ENCODE results near the gene SH2D5. TPM values are rescaled to one million over a fixed set of nuclear protein-coding genes. Genes with fewer than 3 reads are reported as not detected.

The SH2D5 gene
- total RNA-seq, 2 experiments from 2014 or later = 1.3 to 1.6 TPM

DNA sequence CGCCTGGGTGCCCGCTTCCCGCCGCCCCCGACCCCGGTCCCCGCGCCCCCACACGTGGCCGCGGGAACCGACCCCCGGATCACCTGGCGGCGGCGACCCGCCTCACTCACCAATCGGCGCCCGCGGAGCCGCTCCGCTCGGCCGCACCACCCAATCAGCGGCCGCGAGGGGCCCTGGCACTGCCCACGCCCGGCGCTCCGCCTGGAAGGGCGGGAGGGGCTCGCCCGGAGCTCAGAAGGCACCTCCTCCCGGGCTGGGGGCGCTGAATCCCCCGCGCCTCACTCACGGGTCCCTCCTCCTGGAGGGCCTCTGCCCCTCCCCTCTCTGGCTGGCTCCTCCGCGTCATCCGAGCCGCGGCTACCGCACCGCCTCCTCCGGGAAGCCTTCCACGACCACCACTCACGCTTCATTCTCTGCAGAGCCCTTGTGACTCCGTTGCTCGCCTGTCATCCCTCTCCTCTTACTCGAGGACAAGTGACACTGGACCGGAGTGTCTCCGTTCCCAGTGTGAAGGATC lies 374 bp downstream of the SH2D5 start:
- DNase-seq (peak; percentile 72), ATAC-seq (peak; percentile 68)
- TF ChIP-seq, protein P1, sequence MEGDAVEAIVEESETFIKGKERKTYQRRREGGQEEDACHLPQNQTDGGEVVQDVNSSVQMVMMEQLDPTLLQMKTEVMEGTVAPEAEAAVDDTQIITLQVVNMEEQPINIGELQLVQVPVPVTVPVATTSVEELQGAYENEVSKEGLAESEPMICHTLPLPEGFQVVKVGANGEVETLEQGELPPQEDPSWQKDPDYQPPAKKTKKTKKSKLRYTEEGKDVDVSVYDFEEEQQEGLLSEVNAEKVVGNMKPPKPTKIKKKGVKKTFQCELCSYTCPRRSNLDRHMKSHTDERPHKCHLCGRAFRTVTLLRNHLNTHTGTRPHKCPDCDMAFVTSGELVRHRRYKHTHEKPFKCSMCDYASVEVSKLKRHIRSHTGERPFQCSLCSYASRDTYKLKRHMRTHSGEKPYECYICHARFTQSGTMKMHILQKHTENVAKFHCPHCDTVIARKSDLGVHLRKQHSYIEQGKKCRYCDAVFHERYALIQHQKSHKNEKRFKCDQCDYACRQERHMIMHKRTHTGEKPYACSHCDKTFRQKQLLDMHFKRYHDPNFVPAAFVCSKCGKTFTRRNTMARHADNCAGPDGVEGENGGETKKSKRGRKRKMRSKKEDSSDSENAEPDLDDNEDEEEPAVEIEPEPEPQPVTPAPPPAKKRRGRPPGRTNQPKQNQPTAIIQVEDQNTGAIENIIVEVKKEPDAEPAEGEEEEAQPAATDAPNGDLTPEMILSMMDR (IDR thresholded peaks at IDR 0.05) = no peak
- H3K27me3 Mint-ChIP-seq = peaks cover 26% of the 10 kb centered on the region
- CTCF ChIA-PET = interaction anchor here (1.5 to 2.7 kb wide), 2 partner anchors 36 to 463 kb away, joined by 4 to 18 read pairs; no protein-coding TSS in a partner anchor
- H3K36me3 Mint-ChIP-seq (ENCODE audit: low read depth) = peaks cover 4% of the 10 kb centered on the region
- H3K4me3 Mint-ChIP-seq = peak overlapping the region; percentile 79
- POLR2A ChIA-PET = interaction anchor here (0.7 to 2.4 kb wide), 2 partner anchors 39 to 54 kb away, joined by 3 to 10 read pairs; no protein-coding TSS in a partner anchor
- intact Hi-C loops (cut with micrococcal nuclease) = no loop called here
- H3K27ac Mint-ChIP-seq = peak overlapping the region; percentile 66
- H3K9me3 Mint-ChIP-seq = no peaks in the 10 kb centered on the region
- peaks cover 15% of the 10 kb centered on the region for H3K4me1 Mint-ChIP-seq (ENCODE audit: low read depth)

DNA sequence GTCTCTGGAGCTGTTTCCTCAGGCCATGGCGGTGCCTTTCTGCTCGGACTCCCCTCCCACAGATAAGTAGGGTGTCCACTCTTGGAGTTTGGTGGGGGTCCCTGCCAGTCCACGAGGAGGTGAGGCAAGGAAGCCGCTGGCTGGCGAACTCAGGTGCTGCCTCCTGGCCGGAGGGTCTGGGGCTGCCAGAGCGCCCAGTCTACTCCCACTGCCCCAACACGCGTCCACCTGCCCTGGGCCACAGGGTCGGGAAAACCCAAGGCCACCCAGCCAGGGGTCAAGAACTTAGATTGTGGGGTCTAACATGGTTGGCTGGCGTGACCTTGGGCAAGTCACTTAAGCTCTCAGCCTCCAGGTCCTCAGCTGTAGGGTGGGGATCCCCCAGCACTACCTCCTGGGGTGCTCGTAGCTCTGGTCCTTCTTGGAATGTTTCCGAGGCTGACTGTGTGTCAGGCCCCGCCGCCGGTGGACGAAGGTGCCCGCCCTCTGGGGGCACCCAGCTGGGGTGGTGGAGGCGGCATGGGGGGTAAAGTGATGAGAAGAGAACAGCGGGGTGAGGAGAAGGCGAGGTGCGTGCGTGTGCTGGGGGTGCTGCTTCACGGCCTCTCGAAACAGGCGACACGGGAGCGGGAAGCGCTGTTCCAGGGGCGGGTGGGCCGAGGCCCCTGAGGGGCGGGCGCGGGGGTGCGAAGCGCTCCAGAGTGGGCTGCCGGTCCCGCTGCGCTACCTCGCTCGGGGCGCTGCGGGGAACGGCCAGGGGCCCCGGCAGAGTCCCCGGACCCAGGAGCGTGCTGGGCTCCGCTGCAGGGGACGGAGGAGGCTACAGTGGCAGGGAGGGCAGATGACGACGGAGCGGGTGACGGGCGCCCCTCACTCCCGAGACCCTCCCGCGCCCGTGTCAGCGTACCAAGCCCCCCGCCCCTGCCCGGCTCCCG lies 1.2 kb downstream of the SH2D5 start:
- CTCF ChIA-PET = interaction anchor here (1.0 to 2.7 kb wide), 6 partner anchors 11 to 464 kb away, joined by 3 to 18 read pairs (median 4); partner anchors contain the start of gene KIF17
- Mint-ChIP-seq H3K4me1 (ENCODE audit: low read depth) (peaks cover 15% of the 10 kb centered on the region), H3K27ac (no peak overlapping the region), H3K9me3 (no peaks in the 10 kb centered on the region), H3K36me3 (ENCODE audit: low read depth) (peaks cover 4% of the 10 kb centered on the region), H3K27me3 (peaks cover 26% of the 10 kb centered on the region), H3K4me3 (peak overlapping the region; percentile 68)
- POLR2A ChIA-PET = no interaction called here
- TF ChIP-seq, protein P1 (IDR thresholded peaks at IDR 0.05) = no peak
- DNase-seq = peak; percentile 26
- intact Hi-C loops (cut with micrococcal nuclease) = no loop called here
- peak; percentile 15 for ATAC-seq

DNA sequence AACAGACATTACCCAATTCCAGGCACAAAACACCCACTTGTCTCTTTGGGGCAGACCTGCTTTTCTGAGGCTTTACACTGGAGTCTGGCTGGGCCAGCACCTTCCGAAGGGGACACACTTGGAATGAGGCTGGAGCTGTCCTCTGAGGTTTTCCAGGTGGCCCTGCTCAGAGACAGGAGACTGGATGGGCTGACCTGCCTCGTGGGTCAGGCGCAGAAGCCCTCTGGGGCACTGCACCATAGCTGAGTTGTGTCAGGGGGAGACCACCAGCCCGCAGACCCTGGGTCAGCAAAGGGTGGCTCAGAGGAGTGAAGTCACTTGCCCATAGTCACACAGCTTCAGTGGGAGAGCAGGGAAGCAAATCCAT lies 1.8 kb downstream of the SH2D5 start:
- DNase-seq = no peak
- Mint-ChIP-seq H3K27ac (no peak overlapping the region), H3K27me3 (peaks cover 26% of the 10 kb centered on the region), H3K4me1 (ENCODE audit: low read depth) (peaks cover 15% of the 10 kb centered on the region), H3K4me3 (peak overlapping the region; percentile 68), H3K9me3 (no peaks in the 10 kb centered on the region), H3K36me3 (ENCODE audit: low read depth) (peaks cover under 1% of the 10 kb centered on the region)
- intact Hi-C loops (cut with micrococcal nuclease) = no loop called here
- ChIA-PET CTCF (interaction anchor here (1.0 to 1.7 kb wide), 4 partner anchors 12 to 39 kb away, joined by 3 to 11 read pairs (median 4); partner anchors contain the start of gene KIF17), POLR2A (no interaction called here)
- ATAC-seq = no peak
- TF ChIP-seq, protein P1 (IDR thresholded peaks at IDR 0.05) = no peak

DNA sequence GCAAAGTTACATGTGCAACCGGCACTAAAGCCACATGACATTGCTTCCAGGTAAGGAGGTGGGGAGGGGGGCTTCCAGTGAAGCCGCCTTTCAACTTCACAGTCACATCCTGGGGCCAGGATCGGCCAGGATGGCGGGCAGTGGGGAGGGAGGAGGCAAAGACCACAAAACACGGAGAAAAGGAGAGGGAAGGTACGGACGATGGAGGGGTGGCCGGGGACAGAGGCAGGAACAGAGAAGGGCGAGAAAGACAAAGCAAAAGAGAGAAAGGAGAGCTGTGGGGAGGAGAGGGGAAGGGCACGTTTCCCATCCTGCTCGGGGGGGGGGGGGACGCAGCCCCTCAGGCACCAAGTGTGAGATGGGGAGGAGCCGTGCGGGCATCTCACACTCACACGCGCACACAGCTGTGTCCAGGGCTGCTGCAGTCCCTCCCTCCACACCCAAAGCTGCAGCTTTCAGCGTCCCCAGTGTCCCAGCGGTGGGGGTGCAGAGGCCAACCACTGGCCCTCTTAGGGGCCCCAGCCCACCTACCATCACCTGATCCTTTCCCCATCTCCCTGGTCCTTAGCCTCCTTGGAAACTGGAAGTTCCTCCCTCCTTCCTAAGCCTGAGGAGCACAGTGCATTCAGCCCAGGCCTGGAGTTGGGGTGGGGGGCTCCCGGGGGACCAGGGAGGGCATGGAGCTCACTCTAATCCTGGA lies 2.4 kb downstream of the SH2D5 start:
- CTCF ChIA-PET = interaction anchor here (1.1 to 3.0 kb wide), 4 partner anchors 13 to 38 kb away, joined by 3 to 19 read pairs (median 8); partner anchors contain the start of gene KIF17
- Mint-ChIP-seq H3K4me1 (ENCODE audit: low read depth) (peaks cover 15% of the 10 kb centered on the region), H3K9me3 (no peaks in the 10 kb centered on the region), H3K4me3 (no peak overlapping the region), H3K36me3 (ENCODE audit: low read depth) (no peaks in the 10 kb centered on the region), H3K27me3 (peaks cover 26% of the 10 kb centered on the region), H3K27ac (no peak overlapping the region)
- DNase-seq = no peak
- TF ChIP-seq, protein P1 (IDR thresholded peaks at IDR 0.05) = no peak
- intact Hi-C loops (cut with micrococcal nuclease) = no loop called here
- POLR2A ChIA-PET = no interaction called here
- no peak for ATAC-seq
